LHCN-M2 (cell line): Measurements from ENCODE around the gene CASP10. TPM values are rescaled to one million over a fixed set of nuclear protein-coding genes. Genes with fewer than 3 reads are reported as not detected.

ENCODE experiments used
- DNase-seq: peaks from one replicate; pipeline ENCODE4 v3.0.0-alpha.2; 2012; ENCODE audit warnings: low read depth
- total RNA-seq: library from RNA; depleted of rRNA; stranded (reverse); fragments of >200 nt; gene quantifications from 2 replicates; pipeline ENCODE4 v1.2.3, GENCODE V29; 2014

The CASP10 gene
- total RNA-seq, 1 experiment from 2014 or later: 0.52 TPM

GRCh38 chr2:201258666-201259615 is 76.0 kb downstream of the CASP10 start:
- DNase-seq: no peak

- peak; percentile 29 for DNase-seq
These were observed 77.4 kb downstream of the CASP10 start, which contains the start of gene CASP8 for GRCh38 chr2:201260302-201260800. Gene CASP8, plus strand, starts transcription at chr2:201260536. Its CDS starts 5,951 bp downstream, at chr2:201266487.

GRCh38 chr2:201261471-201261870 is 78.5 kb downstream of the CASP10 start:
- DNase-seq: no peak

GRCh38 chr2:201261906-201262305 is 79.0 kb downstream of the CASP10 start:
- DNase-seq: no peak

GRCh38 chr2:201262718-201263117 is 79.8 kb downstream of the CASP10 start:
- DNase-seq: no peak

GRCh38 chr2:201263779-201264178 is 80.8 kb downstream of the CASP10 start:
- DNase-seq: no peak

GRCh38 chr2:201264472-201265173 is 81.7 kb downstream of the CASP10 start:
- DNase-seq: no peak

GRCh38 chr2:201266629-201267028 is 83.7 kb downstream of the CASP10 start:
- DNase-seq: no peak

GRCh38 chr2:201267278-201268030 is 84.5 kb downstream of the CASP10 start:
- DNase-seq: no peak

GRCh38 chr2:201269764-201270163 is 86.8 kb downstream of the CASP10 start:
- DNase-seq: no peak

GRCh38 chr2:201270293-201271001 is 87.5 kb downstream of the CASP10 start:
- DNase-seq: no peak

- no peak for DNase-seq
These were observed 89.0 kb downstream of the CASP10 start for GRCh38 chr2:201271917-201272316.

- DNase-seq: no peak
These were observed 90.5 kb downstream of the CASP10 start for GRCh38 chr2:201273330-201273983.

- no peak for DNase-seq
These were observed 92.1 kb downstream of the CASP10 start for GRCh38 chr2:201275069-201275468.

GRCh38 chr2:201275990-201276389 is 93.0 kb downstream of the CASP10 start:
- DNase-seq: no peak

- no peak for DNase-seq
These were observed 93.6 kb downstream of the CASP10 start for GRCh38 chr2:201276511-201276910.
